HepG2 (cell line): ENCODE data around the gene TOMM22. TPM values are rescaled to one million over a fixed set of nuclear protein-coding genes. Genes with fewer than 3 reads are reported as not detected.

Experiments used
- CAMTA2 ChIP-seq: sonication (generic); formaldehyde crosslinking; IDR thresholded peaks from 2 replicates; pipeline ENCODE4 v1.4.0; 2020; ENCODE audit warnings: mild to moderate bottlenecking, missing genetic modification reagents, borderline replicate concordance
- CTCF ChIP-seq: sonication (generic); formaldehyde crosslinking; IDR thresholded peaks from 2 replicates; pipeline ENCODE4 v1.5.0; 2020; ENCODE audit warnings: mild to moderate bottlenecking, missing genetic modification reagents, moderate library complexity
- MAX ChIP-seq: IDR thresholded peaks from 2 replicates; pipeline ENCODE4 v1.6.1; 2012; ENCODE audit warnings: inconsistent platforms
- POGK ChIP-seq: sonication (generic); formaldehyde crosslinking; conservative IDR thresholded peaks from 2 replicates; pipeline ENCODE4 v1.8.0; 2022; ENCODE audit warnings: mild to moderate bottlenecking, moderate library complexity, missing genetic modification reagents
- RNF2 ChIP-seq: fragments of 450-650 bp; conservative IDR thresholded peaks from 2 replicates; pipeline ENCODE4 v1.6.1; 2016; ENCODE audit warnings: low read depth
- TP53 ChIP-seq: sonication (generic); formaldehyde crosslinking; conservative IDR thresholded peaks from 2 replicates; pipeline ENCODE4 v1.4.0; 2020; ENCODE audit warnings: missing genetic modification reagents
- WIZ ChIP-seq: sonication (generic); formaldehyde crosslinking; IDR thresholded peaks from 2 replicates; pipeline ENCODE4 v1.5.1; 2020; ENCODE audit warnings: mild to moderate bottlenecking, missing genetic modification reagents
- ZBTB2 ChIP-seq: sonication (generic); formaldehyde crosslinking; IDR thresholded peaks from 2 replicates; pipeline ENCODE4 v1.8.0; 2022; ENCODE audit warnings: low read depth, missing genetic modification reagents
- ZFP62 ChIP-seq: sonication (generic); formaldehyde crosslinking; IDR thresholded peaks from 2 replicates; pipeline ENCODE4 v1.4.0; 2020; ENCODE audit warnings: missing genetic modification reagents
- ZFX ChIP-seq: sonication (generic); formaldehyde crosslinking; IDR thresholded peaks from 2 replicates; pipeline ENCODE4 v1.4.0; 2020; ENCODE audit warnings: mild to moderate bottlenecking, low read depth, missing genetic modification reagents, moderate library complexity
- ZNF160 ChIP-seq: sonication (generic); formaldehyde crosslinking; IDR thresholded peaks from 2 replicates; pipeline ENCODE4 v1.8.0; 2022; ENCODE audit warnings: mild to moderate bottlenecking, inconsistent platforms, missing genetic modification reagents
- ZNF318 ChIP-seq: sonication (generic); formaldehyde crosslinking; IDR thresholded peaks from 2 replicates; pipeline ENCODE4 v1.4.0; 2020; ENCODE audit warnings: mild to moderate bottlenecking, missing genetic modification reagents
- ZNF382 ChIP-seq: sonication (generic); formaldehyde crosslinking; IDR thresholded peaks from 2 replicates; pipeline ENCODE4 v1.5.0; 2020; ENCODE audit warnings: missing genetic modification reagents, mild to moderate bottlenecking, borderline replicate concordance
- ZNF546 ChIP-seq: sonication (generic); formaldehyde crosslinking; conservative IDR thresholded peaks from 2 replicates; pipeline ENCODE4 v1.8.1; 2023; ENCODE audit warnings: mild to moderate bottlenecking, missing genetic modification reagents
- ZNF572 ChIP-seq: sonication (generic); formaldehyde crosslinking; IDR thresholded peaks from 2 replicates; pipeline ENCODE4 v1.5.1; 2020; ENCODE audit warnings: mild to moderate bottlenecking, missing genetic modification reagents
- polyA plus RNA-seq, 8 experiments: library from polyadenylated mRNA; depleted of rRNA in 3 of 8; stranded (reverse) in 7 of 8; unstranded in 1 of 8; fragments of >200 nt; fragmentation: Illumina TruSeq in 4 of 8; extraction: Trizol in 4 of 8; gene quantifications; 2 replicates each; pipeline versions ENCODE4 v1.2.1 to v1.2.3, GENCODE V29; 2011 to 2016; ENCODE audit warnings: low read depth in 4 of 8, missing spikeins in 1 of 8, mixed read lengths in 1 of 8; ENCODE audit not compliant: insufficient read depth in 1 of 8
- total RNA-seq, 5 experiments: library from RNA; depleted of rRNA; stranded (reverse); fragments of >200 nt; fragmentation: Illumina TruSeq; extraction: Trizol; gene quantifications; 2 replicates each; pipeline ENCODE4 v1.2.3, GENCODE V29; 2016; ENCODE audit warnings: low read depth in 1 of 5

TOMM22 gene
- total and polyA plus RNA-seq, 2 of the 13 experiments (the other 11 are each of a cell fraction or from before 2014, with no cell fraction given), result 46.9 to 118 TPM

- TF ChIP-seq ZNF318 (CRISPR knock-in tag) (no peak), TP53 (CRISPR knock-in tag) (no peak), CTCF (no peak), ZBTB2 (CRISPR knock-in tag) (0 out of 2 replicates have a peak, but pooled peaks have one; percentile 32), POGK (CRISPR knock-in tag) (no peak), WIZ (CRISPR knock-in tag) (no peak), ZFX (CRISPR knock-in tag) (no peak; the same call in 1 of the 2 replicates), CAMTA2 (CRISPR knock-in tag) (no peak), ZNF546 (CRISPR knock-in tag) (no peak), ZNF382 (CRISPR knock-in tag) (no peak), RNF2 (no peak), MAX (no peak; the same call in 1 of the 2 replicates), ZFP62 (CRISPR knock-in tag) (no peak), ZNF160 (CRISPR knock-in tag) (no peak), ZNF572 (CRISPR knock-in tag) (no peak)
Observed at GRCh38 chr22:38657045-38657909, 24.5 kb upstream of the TOMM22 start (continued).
